Amniotic stem cell (primary cell): ENCODE results near the gene TAC4.
"Not testable (repeated sequence)": the region's sequence is repeated elsewhere in the genome, so short reads cannot be mapped to it uniquely, and the experiment has no call there.

Experiments
- DNase-seq: peaks from one replicate; lab custom pipeline; 2025; lab: John Stamatoyannopoulos, UW

TAC4 gene

DNA sequence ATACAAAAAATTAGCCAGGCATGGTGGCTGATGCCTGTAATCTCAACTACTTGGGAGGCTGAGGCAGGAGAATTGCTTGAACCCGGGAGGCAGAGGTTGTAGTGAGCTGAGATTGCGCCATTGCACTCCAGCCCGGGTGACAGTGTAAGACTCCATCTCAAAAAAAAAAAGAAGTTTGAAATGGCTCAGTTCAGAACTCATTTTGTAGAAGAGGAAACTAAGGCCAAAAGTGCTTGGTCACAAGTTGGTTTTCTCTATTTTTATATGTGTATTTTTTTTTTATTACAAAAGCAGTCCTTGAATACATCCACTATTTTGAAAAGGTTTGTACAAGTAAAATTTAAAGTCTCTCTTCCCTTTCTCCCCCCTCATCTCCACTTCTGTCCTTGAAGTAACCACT is 5.5 kb downstream of the TAC4 start:
- no peak for DNase-seq

DNA sequence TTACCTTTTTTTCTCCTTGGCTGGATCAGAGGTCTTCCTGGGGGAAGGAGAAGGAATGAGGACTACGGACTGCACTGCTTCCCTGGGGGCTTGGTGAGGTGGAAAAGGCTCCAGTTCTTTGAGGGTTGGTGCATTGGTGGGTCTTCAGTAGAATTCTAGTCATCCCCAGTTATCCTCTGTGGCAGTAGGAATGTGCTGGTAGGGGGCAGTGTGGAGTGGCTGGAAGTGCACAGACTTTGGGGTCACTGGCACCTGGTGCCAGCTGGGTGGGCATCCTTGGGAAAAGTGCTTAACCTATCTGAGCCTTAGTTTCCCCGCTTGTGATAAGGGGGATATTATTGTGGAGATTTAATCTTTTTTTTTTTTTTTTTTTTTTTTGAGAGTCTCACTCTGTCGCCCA is 6.3 kb downstream of the TAC4 start:
- no peak for DNase-seq

DNA sequence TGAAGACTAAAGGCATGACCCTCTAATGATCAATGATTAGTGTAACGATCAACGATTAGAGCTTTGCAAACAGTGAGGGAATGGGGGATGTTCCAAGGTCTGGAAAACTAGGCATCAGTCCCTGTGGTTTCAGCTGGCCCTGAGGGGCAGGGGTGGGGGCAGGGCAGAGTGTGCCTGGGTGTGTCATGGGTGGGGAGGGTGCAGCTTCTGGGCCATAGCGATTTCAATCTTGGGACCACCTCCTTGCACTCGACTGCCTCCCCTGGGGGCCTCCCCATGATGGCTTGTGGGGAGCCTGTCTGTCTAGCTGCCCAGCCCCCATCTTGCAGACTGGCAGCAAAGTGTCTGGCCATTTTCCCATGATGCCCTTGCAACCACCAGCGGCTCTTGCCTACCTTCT is 8.4 kb downstream of the TAC4 start:
- no peak for DNase-seq

DNA sequence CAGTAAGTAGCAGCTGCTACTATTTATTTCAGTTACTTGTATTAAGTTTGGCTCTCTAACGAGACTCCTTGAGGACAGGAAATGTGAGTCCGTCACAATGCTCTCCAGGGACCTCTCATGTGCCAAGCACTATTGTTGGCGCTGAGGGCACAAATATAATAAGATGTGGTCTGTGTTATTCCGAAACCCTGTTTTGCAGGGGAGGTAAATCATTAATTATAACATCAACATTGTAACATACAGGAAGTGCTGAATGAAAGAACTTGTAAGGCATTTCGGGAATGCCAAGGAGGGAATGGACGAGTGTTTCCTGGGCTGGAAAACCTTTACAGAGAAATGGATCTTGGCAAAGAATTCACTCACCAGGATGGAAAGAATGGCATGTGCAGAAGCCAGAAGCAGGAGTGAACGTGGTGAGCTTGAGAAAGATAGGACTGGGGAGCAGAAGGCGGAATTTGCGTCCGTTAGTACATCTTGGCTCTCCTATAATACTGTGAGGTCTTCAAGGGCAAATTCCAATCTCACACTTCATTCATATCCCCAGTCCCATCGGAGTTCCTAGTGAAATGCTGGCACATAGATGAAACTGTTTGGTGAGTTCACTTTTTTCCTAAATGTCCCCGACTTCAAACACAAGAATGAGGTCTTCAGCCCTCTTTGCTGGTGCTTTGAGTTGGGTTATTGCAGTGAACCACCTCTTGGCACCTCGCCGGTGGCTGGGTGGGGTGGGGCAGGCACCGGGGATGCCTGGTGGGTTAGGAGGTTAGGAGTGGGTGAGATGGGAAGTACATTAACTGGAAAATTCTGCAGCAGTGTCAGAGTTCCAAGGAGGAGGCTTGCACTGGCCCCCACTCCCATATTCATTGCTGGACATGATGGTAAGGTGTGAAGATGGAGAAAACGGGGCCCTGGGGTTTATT is 11.5 kb downstream of the TAC4 start:
- no peak for DNase-seq

DNA sequence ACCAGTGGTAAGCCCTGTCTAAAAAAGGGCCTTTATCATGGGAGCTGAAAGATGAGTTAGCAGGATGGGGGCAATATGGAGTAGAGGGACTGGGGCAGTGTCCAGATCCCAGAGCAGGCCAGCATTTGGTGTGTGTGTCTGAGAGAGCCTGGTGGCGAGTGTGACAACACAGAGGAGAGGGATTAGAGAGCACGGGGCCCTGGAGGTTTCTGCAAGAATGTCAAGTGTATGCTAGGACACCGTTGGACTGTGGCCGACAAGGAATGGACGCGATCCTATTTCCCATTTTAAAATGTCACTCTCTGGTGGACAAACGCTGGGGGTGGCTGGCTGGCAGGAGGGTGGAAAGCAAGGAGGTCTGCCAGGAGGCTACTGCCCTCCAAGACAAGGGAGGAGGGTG is 12.4 kb downstream of the TAC4 start:
- no peak for DNase-seq

DNA sequence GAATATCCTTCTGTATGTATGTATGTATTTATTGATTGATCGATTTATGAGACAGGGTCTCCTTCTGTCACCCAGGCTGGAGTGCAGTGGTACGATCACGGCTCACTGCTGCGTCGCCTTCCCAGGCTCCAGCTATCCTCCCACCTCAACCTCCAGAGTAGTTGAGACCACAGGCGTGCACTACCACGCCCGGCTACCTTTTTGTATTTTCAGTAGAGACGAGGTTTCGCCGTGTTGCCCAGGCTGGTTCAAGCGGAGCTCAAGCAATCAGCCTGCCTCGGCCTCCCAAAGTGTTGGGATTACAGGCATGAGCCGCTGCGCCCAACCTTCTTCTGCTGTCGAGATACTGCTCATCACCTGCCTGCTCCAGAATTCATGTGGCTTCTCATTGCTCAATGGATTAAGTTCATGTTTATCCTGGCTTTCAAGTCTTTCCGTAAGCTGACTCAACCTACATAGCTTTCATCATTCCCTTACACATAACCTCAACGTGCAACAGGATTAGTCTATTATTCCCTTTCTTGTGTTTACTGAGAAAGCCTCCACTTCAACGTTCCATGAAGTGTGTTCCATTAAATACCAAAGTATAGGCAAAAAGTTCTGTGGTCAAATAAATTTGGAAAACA is 13.6 kb downstream of the TAC4 start:
- no peak for DNase-seq

DNA sequence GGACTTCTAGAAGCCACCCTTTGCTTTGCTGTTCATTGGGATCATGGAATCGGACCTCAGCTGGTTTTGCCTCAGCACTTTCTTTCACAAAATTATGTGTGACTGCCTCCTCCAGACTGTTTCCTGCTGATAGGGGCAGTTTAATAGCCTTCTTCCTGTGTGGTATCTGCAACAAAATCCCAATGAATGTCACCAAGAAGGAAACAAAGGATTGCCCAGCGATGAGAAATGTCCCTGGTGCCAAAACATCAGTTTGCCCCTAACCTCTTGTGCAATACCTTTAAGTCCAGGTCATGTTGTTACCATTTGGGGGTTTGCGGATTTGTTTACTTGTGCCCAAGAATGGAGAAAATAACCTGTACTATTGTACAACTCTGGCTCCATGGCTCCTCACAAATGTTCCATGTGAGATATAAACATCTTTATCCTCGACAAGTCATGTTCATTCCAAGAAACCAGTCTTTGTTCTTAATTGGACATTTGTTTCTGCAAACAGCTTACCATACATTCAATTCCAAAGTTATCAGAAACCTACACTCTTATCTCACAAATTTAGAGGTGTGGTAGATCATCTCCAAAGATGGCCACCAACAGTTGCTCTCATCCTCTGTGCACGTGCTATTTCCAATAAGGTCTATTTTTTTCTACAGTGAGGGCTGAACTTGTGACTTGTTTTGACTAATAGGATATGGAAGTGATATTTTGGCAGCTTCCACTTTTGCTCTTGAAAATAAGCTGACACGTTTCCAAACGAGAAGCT is 14.8 kb downstream of the TAC4 start:
- DNase-seq: no peak

DNA sequence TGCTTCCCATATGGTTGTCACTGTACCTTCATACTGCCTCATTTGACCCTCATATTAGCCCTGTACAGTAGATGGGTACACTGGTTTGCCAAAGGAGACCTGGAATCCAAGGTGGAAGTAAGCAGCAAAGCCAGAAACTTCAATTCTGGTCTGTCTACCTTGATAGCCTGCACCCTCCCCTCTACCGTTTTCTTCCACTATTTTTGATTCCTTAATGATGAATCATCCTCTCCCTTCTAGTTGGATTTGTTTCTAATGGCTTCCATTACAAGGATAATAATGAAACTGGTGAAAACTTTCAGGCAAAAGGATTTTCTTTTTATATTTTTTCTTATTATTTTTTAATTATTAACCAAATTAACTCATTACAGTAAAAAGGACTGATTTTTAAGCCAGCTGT is 17.3 kb downstream of the TAC4 start:
- DNase-seq: no peak

DNA sequence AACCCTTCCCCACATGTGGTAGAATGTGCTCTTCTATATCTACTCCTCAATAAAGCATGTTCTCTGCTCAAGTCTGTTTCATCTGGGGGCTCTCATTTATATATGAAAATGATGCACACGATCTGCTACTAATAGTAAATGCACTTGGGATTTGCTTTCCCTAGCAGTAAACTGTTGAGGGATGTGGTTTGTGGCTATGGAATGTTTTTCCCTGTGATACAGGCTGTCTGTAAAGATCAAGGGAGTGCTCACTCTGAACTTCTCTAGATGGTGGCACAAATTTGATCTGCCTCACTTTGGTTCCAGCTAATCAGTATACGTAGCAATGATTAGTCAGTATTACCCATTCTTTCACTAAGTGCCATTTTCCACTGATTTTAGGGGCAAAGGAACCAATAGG is 18.8 kb downstream of the TAC4 start:
- DNase-seq: no peak

DNA sequence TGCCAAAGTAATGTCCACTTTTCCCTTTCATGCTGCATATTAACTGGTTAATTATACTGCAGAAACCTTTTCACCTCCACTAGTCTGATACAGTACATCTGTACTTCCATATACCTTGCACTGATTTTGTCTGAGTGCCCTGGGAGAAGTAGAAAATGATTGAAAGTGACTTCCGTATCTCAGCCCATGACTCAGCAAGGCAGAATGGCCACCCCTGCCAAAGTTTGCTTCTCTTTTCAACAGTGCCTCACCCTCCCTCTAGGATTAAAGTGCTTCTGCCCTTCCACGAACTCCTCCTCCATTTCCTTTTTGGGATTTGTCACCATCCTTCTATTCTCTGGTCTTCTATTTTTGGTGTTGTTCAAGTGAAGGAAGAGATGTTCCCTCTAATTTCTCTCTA is 19.5 kb downstream of the TAC4 start:
- DNase-seq: not testable (repeated sequence)

DNA sequence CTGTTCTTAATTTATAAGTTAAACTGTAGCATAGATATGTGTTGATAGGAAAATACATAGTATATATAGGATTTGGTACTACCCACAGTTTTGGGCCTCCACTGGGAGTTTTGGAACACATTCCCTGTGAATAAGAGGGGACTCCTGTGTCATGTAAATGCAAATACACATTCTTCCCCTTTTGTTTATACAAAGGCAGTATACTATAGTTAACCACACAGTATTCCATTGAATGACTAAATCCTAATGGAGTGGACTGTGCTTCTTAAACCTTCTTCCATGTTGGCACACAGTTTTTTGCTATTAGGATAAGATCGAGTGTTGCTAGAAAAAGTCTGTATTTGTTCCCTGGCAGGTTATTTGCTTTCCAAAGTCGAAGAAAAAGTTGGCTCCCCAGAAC is 22.2 kb downstream of the TAC4 start:
- no peak for DNase-seq

DNA sequence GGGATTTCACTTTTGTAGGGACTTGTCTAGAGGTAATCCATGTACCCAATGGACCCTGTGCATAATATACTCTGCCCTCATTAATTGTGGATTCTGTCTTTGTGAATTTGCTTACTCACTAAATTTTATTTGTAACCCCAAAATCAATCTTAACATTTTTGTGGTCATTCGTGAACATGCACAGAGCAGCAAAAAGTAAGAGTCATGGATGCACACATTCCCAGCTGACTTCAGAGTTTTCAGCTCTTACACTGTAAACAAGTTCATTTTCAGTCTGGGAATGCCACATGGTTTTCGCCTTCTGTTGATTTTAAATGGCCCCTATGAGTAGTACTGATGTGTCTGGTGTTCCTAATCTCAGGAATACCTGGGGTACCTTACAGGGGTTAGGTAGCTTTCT is 24.3 kb downstream of the TAC4 start:
- no peak for DNase-seq

DNA sequence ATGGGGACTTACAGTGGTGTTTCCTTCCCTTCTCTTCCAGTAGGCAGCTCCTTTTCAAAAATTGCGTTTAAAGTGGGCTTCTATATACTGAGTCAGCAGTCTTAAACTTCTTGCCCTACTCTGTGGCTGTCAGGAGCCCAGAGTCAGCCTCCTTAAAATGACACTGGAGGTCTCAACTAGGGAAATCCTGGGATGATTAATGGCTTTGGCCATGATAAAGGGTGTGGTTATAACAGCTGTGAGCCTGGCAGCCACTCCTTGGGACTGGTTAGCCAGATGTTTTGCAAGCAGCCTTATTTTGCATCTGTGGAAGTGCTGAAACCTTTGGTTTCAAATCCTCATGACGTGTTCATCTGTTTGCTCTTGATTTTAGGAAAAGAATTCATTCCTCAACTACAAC is 25.0 kb downstream of the TAC4 start:
- DNase-seq: no peak

DNA sequence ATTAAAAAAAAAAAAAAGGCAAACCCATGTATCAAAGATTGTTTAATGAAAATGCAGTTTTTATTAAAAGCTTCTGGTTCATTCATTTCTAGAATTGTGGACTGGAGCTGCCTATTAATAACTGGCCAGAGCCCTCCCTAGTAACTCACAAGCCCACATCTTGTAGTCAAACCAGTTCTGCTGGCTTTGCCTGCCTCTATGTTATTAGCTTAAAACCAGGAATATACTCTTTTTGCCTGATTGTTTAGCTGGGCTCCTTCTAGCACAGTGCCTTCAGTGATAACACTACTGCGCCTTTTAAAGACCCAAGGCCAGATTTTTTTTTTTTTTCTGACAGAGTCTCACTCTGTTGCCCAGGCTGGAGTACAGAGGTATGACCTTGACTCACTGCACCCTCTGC is 26.0 kb downstream of the TAC4 start:
- no peak for DNase-seq

DNA sequence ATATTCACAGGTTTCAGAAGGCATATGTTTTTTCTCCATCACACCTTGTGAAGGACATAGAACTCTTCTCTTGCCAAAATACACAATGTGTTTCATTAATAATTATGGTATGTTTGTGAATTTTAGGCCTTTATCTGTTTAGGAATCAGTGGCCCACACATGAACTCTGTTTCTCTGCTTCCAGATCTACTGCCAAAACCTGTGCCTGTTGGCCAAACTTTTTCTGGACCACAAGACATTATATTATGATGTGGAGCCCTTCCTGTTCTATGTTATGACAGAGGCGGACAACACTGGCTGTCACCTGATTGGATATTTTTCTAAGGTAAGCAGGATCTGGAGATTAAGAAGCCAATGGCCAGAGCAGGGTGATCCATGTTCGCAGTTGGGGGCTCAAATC is 26.4 kb downstream of the TAC4 start:
- no peak for DNase-seq

DNA sequence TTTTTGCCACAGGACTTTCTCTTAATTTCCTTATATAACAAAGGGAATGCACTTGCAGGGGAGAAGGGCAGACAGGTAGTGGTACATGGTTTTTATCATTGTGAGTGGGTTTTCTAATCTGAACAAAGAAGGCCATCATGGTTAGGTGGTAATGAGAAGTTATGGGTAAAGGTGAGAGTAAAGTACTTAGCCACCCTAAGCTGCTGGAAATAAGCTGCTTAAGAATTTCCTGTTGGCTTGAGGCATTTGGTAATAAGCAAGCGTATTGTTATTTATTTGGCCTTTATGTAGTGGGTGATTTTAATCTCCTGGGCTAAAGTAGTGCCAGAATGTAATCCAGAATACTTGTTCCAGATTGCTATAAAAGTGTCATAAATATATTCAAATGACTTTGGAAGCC is 27.1 kb downstream of the TAC4 start:
- DNase-seq: no peak

DNA sequence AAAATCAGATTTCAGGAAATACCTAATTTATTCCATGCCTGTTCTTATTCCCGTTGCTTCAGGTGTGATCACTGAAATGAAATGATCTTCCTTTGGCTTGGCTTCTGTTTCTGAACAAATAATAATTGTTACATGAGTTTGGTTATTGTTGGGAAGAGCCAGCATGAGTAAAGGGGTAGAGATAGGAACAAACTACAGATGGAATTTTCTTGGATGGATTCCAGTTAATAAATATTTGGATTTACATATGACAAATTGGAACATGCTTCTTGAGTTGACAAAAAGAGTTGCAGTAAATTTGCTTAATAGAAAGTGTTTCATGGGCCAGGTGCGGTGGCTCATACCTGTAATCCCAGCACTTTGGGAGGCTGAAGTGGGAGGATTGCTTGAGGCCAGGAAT is 28.2 kb downstream of the TAC4 start:
- DNase-seq: no peak

DNA sequence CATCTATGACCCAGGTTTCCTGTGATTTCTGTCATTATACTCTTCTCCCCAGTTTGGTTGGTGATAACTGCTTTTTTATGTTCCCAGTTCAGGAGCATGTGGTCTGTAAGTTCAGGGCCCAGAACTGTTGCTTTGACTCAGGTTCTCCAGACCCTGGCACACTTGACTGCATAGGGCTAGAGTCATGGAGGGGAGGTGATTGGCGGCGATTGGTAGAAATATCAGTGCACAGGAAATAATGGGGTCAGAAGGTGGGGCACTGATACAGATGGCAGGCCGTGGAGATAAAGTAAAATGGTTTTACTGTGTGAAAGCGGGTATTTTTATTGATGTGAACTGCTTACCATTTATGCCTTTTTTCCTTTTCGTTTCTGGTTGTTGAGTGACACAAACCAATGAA is 28.7 kb downstream of the TAC4 start:
- no peak for DNase-seq

DNA sequence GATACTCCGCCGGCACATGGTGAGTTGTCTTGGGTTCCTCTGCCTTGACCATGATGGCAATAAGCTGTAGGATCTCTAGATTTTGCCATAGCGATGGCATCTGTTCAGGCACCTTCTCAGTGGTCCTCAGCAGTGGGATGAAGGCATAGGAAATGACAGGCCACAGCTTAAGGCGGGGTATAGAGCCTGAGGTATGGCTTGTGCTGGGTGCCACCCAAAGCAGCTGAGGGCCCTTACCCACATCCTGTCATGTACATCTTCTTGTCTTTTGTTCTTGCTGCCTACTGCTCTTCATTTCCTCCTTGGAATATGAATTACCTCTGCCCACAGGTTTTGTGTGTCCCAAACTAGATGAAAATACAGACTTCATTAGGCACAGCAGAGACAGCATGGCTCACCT is 29.9 kb downstream of the TAC4 start:
- no peak for DNase-seq

DNA sequence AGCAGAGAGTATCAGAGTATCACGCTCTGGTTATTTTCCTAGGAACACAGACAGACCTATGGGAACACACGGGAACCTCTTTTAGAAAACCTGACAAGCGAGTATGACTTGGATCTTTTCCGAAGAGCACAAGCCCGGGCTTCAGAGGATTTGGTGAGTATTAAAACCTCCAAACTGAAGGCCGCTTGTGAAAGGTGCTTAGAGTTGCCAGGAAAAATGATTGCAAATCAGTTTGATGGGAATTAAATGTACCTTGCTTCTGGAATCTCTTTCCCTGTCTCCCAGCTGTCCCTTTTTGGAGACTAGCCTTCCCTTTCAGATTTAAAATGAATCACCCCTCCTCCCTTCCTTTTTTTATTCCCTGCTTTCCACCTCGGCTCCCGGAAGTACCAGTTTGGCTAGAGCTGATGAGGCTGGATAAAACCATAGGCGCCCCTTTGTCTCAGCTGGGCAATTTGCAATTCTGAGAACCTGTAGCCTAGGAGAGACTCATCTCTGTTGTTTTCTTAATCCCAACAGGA is 32.0 kb downstream of the TAC4 start:
- DNase-seq: no peak

DNA sequence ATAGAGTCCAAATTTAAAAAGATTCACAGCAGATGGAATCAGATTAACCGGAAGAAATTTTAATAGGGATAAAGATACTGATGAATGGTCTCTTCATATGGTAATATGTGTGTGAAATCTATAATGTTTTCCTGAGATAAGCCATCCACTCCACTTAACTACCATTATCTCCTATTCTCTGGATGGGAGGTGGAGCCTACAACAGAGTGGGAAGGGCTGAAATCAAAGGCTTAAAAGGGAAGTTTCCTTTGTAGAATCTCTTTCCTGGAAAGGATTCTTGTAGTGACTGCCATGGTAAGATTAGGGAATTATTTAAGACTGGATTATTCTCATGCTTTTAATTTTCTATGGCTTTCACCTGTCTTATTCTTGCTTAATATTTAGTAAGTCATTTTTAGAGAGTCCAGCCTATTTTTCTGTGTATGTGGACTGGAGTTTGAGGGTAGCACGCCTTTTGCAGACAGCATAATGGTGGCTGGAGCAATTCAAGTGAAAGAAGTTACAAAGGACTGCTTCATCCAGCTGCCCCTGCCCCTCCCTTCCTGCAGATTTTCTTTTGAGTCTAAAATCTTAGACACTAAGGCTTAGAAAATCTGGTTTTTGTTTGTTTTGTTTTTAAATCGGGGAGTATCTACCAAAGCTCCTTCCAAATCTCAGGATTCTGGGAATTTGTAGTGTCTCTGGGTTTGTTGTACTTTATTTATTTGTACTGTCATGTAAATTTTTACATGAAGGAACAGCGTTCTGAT is 32.9 kb downstream of the TAC4 start:
- DNase-seq: no peak

DNA sequence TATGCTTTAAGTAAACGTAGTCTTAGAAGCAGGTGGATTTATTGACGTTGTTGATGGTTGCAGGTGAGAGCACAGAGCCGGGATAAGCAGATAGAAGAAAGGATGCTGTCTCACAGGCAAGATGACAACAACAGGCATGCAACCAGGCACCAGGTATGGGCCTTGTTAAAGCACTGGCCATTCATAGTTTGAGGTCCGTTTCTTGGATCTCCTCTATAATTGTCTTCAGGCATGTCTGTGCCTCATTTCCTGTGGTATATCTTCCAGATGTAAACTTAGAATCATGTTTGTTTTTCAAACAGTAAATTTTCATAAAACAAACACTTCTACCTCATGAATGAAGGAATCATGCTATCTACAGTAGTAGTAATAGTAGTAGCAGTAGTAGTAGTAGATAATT is 38.8 kb downstream of the TAC4 start:
- DNase-seq: no peak
